Activated CD8-positive, alpha-beta T cell treated with anti-CD3 and anti-CD28 coated beads for 36 hours (primary cell): ENCODE data around the gene PEPD. TPM values are rescaled to one million over a fixed set of nuclear protein-coding genes. Genes with fewer than 3 reads are reported as not detected.

Experiments used
- ATAC-seq: fragments of 200-7000 bp; cut with Tn5 transposase; one replicate; pipeline ENCODE4 v1.10.0; 2021; ENCODE audit warnings: mild to moderate bottlenecking, moderate library complexity
- CTCF ChIA-PET: fragments of 350-600 bp; sonication (Branson Sonifier 250); formaldehyde crosslinking; loops from one replicate; lab custom pipeline; 2021; ENCODE audit warnings: antibody characterized with exemption; lab: Charles Lee
- POLR2A ChIA-PET: fragments of 350-600 bp; sonication (Branson Sonifier 250); formaldehyde crosslinking; loops from one replicate; lab custom pipeline; 2021; ENCODE audit warnings: antibody characterized with exemption; lab: Charles Lee
- DNase-seq: peaks from one replicate; pipeline ENCODE4 v3.0.0-alpha.2; 2020
- H3K27ac Mint-ChIP-seq: one replicate; pipeline ENCODE4 v1.8.0; 2021; ENCODE audit warnings: mild to moderate bottlenecking, mixed read lengths
- H3K27me3 Mint-ChIP-seq: one replicate; pipeline ENCODE4 v1.8.0; 2021; ENCODE audit warnings: mixed read lengths
- H3K36me3 Mint-ChIP-seq: one replicate; pipeline ENCODE4 v1.8.0; 2021; ENCODE audit warnings: low read depth, mixed read lengths
- H3K4me1 Mint-ChIP-seq: one replicate; pipeline ENCODE4 v1.8.0; 2021; ENCODE audit warnings: low read depth, mixed read lengths
- H3K4me3 Mint-ChIP-seq: one replicate; pipeline ENCODE4 v1.8.0; 2021; ENCODE audit warnings: mild to moderate bottlenecking, moderate library complexity, mixed read lengths
- H3K9me3 Mint-ChIP-seq: one replicate; pipeline ENCODE4 v1.8.0; 2021; ENCODE audit warnings: mixed read lengths
- intact Hi-C: fragments of 100-400 bp; cut with micrococcal nuclease; formaldehyde crosslinking; loops from one replicate; pipeline ENCODE4 v1.10.0; 2022
- total RNA-seq, 2 experiments: library from RNA; stranded (reverse); gene quantifications; one replicate each; pipeline ENCODE4 v1.2.3, GENCODE V29; 2021
- TF ChIP-seq, protein P1 (sequence below): fragments of 200-600 bp; IDR thresholded peaks from one replicate; pipeline ENCODE4 v1.8.0; 2022; ENCODE audit warnings: antibody characterized with exemption, mild to moderate bottlenecking

Gene PEPD
- total RNA-seq, 2 experiments from 2014 or later = 32.6 to 34.6 TPM

GRCh38 chr19:33363476-33363875 is 158.1 kb downstream of the PEPD start:
- TF ChIP-seq, protein P1, sequence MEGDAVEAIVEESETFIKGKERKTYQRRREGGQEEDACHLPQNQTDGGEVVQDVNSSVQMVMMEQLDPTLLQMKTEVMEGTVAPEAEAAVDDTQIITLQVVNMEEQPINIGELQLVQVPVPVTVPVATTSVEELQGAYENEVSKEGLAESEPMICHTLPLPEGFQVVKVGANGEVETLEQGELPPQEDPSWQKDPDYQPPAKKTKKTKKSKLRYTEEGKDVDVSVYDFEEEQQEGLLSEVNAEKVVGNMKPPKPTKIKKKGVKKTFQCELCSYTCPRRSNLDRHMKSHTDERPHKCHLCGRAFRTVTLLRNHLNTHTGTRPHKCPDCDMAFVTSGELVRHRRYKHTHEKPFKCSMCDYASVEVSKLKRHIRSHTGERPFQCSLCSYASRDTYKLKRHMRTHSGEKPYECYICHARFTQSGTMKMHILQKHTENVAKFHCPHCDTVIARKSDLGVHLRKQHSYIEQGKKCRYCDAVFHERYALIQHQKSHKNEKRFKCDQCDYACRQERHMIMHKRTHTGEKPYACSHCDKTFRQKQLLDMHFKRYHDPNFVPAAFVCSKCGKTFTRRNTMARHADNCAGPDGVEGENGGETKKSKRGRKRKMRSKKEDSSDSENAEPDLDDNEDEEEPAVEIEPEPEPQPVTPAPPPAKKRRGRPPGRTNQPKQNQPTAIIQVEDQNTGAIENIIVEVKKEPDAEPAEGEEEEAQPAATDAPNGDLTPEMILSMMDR = no peak
- intact Hi-C loops = no loop called here
- Mint-ChIP-seq H3K27me3 (peaks cover 5% of the 10 kb centered on the region), H3K27ac (no peak overlapping the region), H3K9me3 (no peaks in the 10 kb centered on the region), H3K4me3 (no peak overlapping the region), H3K4me1 (no peaks in the 10 kb centered on the region), H3K36me3 (no peaks in the 10 kb centered on the region)
- DNase-seq (no peak), ATAC-seq (no peak)
- ChIA-PET POLR2A (interaction anchor here (1.5 kb wide), 1 partner anchor 14 kb away, joined by 4 read pairs; no protein-coding TSS in a partner anchor), CTCF (interaction anchor here (1.1 to 1.5 kb wide), 2 partner anchors 10 to 128 kb away, joined by 3 read pairs; partner anchors contain the start of gene CEBPG)

DNA sequence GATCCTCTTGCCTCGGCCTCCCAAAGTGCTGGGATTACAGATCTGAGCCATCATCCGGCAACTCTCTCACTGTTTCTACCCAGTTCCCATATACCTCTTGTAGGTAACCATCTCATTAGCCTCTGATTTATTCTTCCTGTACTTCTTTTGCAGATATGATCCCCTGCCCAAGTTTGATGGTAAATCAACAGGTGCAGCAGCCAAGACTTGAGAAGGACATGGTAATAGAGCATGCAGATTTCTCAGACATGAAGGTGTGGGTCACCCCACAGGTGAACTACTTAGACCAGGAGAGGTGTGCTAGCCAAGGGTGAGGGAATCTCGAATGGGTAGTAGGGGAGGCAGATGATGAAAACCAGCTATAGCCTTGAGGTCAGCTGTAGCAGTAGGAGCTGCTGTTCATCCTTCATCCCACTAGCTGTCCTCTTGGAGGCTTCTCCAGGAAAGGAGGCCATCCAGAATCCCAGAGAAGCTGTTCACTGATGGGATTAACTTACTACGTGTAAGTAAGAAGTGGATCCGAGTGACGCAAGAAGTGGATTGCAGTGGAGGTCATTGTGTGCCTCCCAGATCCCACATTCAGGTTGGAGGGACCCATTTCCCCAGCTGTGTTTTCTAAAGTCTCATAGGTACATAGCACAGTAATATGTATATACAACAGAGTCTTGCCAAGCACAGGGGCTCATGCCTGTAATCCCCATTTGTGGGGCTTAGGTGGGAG is 158.9 kb downstream of the PEPD start:
- peaks cover 5% of the 10 kb centered on the region for H3K27me3 Mint-ChIP-seq
- intact Hi-C loops = no loop called here
- TF ChIP-seq, protein P1 = no peak
- H3K4me3 Mint-ChIP-seq = no peak overlapping the region
- no peak overlapping the region for H3K27ac Mint-ChIP-seq
- H3K4me1 Mint-ChIP-seq = no peaks in the 10 kb centered on the region
- H3K36me3 Mint-ChIP-seq = no peaks in the 10 kb centered on the region
- no peak for DNase-seq
- POLR2A ChIA-PET = interaction anchor here (1.5 kb wide), 1 partner anchor 15 kb away, joined by 4 read pairs; no protein-coding TSS in a partner anchor
- ATAC-seq = no peak
- no peaks in the 10 kb centered on the region for H3K9me3 Mint-ChIP-seq
- CTCF ChIA-PET = interaction anchor here (0.7 to 1.1 kb wide), 2 partner anchors 9 to 11 kb away, joined by 3 read pairs; partner anchors contain the start of gene CEBPG

- no peaks in the 10 kb centered on the region for H3K4me1 Mint-ChIP-seq
- H3K9me3 Mint-ChIP-seq = peaks cover 9% of the 10 kb centered on the region
- H3K4me3 Mint-ChIP-seq = no peak overlapping the region
- CTCF ChIA-PET = interaction anchor here (0.9 to 1.5 kb wide), 3 partner anchors 15 to 56 kb away, joined by 3 read pairs; no protein-coding TSS in a partner anchor
- no peak overlapping the region for H3K27ac Mint-ChIP-seq
- TF ChIP-seq, protein P1 = no peak
- ATAC-seq = no peak
- POLR2A ChIA-PET = interaction anchor here (0.7 to 1.2 kb wide), 2 partner anchors 11 to 15 kb away, joined by 3 to 4 read pairs; no protein-coding TSS in a partner anchor
- H3K27me3 Mint-ChIP-seq = peaks cover 11% of the 10 kb centered on the region
- peaks cover 1% of the 10 kb centered on the region for H3K36me3 Mint-ChIP-seq
- no peak for DNase-seq
- intact Hi-C loops = no loop called here
Measured at GRCh38 chr19:33359581-33359980, 162.0 kb downstream of the PEPD start.

- POLR2A ChIA-PET = no interaction called here
- CTCF ChIA-PET = interaction anchor here (1.0 to 1.5 kb wide), 3 partner anchors 16 to 56 kb away, joined by 3 read pairs; partner anchors contain the start of gene CEBPA
- intact Hi-C loops = no loop called here
- H3K27ac Mint-ChIP-seq = no peak overlapping the region
- TF ChIP-seq, protein P1 = no peak
- DNase-seq = no peak
- H3K36me3 Mint-ChIP-seq = peaks cover 1% of the 10 kb centered on the region
- peaks cover 12% of the 10 kb centered on the region for H3K27me3 Mint-ChIP-seq
- ATAC-seq = no peak
- peaks cover 9% of the 10 kb centered on the region for H3K9me3 Mint-ChIP-seq
- no peak overlapping the region for H3K4me3 Mint-ChIP-seq
- no peaks in the 10 kb centered on the region for H3K4me1 Mint-ChIP-seq
Measured at GRCh38 chr19:33358408-33358807, 163.2 kb downstream of the PEPD start.

DNA sequence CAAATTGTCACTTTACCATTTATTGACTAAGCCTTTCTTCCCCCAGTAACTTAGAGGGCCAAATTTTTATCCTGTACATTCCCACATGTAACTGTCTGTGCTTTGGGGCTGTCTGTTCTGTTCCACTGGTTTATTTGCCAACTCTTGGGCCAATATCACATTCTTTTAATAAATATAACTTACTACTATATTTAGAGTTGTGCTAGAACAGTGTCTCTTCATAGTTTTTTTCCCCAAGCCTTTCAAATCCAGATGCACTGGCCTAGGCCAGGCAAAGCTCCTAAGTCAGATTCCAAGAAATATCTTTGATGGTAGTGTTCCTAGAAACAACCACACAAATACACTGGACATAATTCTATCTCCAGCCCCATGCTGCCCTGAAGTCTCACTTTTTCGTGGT is 164.0 kb downstream of the PEPD start:
- ATAC-seq = no peak
- ChIA-PET CTCF (no interaction called here), POLR2A (interaction anchor here (1.8 kb wide), 1 partner anchor 9 kb away, joined by 5 read pairs; no protein-coding TSS in a partner anchor)
- Mint-ChIP-seq H3K36me3 (peaks cover 1% of the 10 kb centered on the region), H3K27ac (no peak overlapping the region), H3K4me3 (no peak overlapping the region), H3K4me1 (no peaks in the 10 kb centered on the region), H3K9me3 (peaks cover 9% of the 10 kb centered on the region), H3K27me3 (peaks cover 12% of the 10 kb centered on the region)
- no peak for DNase-seq
- TF ChIP-seq, protein P1 = no peak
- intact Hi-C loops = no loop called here
